Esophagus muscularis mucosa (tissue), 3 donors: Measurements from ENCODE around the gene ADK.

Experiments
- EP300 ChIP-seq: sonication (generic); formaldehyde crosslinking; IDR thresholded peaks from one replicate; pipeline ENCODE4 v1.6.1; 2017; ENCODE audit warnings: antibody characterized with exemption
- POLR2AphosphoS5 ChIP-seq, 2 donors: sonication (generic); formaldehyde crosslinking; IDR thresholded peaks; one replicate each; pipeline ENCODE4 v1.6.1; 2017; ENCODE audit warnings: antibody characterized with exemption in 2 of 2

DNA sequence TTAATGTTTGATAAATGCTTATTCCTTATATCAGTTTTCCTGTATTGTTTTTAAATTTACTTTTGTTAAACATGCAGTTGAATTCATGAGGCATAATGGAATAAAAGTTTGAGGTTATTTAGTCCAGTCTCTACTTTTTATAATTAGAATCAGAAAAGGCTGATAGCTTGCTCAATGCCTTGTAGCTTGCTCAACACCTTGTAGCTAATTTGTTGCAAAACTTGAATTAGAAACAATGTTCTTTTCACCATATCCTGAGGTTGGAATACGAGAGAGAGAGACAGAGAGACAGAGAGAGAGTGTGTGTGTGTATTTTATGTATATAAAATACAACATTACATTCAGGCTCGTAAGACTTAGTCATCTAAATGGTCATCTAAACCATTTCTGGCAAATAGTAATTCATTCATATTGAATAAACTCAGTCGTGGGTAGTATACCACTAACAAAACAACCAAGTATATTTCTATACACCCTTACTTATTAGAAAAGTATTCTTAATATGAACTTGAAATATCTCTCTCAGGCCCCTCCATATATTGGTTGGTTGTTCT lies 243.5 kb downstream of the ADK start:
- no peak for TF ChIP-seq EP300
- TF ChIP-seq POLR2AphosphoS5 (IDR thresholded peaks at IDR 0.05) = no peak
